GM19452 (cell line): ENCODE data around the gene FNDC3B.

ENCODE experiments used
- ATAC-seq: cut with Tn5 transposase; IDR thresholded peaks from one replicate; pipeline ENCODE4 v1.9.1; 2021; ENCODE audit not compliant: unreplicated experiment

FNDC3B gene

DNA sequence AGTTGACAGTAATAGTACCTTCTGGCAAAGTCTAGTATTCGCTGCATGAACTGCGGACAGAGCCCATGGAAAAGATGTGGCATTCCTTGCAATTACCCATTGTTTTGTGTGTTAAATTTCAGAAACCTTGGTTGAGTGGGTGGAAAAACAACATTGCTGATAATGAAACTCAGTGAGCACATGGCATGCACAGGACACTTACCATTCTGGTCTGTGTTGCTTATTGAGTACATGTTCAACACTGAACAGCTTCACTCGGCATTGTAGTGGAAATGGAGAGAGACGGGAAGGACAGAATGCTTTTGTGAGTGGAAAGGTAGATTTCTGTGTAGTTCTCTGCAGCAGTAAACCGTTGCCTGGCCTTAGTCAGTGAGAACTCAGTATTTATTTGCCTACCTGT lies 165.3 kb downstream of the FNDC3B start:
- ATAC-seq: no peak

DNA sequence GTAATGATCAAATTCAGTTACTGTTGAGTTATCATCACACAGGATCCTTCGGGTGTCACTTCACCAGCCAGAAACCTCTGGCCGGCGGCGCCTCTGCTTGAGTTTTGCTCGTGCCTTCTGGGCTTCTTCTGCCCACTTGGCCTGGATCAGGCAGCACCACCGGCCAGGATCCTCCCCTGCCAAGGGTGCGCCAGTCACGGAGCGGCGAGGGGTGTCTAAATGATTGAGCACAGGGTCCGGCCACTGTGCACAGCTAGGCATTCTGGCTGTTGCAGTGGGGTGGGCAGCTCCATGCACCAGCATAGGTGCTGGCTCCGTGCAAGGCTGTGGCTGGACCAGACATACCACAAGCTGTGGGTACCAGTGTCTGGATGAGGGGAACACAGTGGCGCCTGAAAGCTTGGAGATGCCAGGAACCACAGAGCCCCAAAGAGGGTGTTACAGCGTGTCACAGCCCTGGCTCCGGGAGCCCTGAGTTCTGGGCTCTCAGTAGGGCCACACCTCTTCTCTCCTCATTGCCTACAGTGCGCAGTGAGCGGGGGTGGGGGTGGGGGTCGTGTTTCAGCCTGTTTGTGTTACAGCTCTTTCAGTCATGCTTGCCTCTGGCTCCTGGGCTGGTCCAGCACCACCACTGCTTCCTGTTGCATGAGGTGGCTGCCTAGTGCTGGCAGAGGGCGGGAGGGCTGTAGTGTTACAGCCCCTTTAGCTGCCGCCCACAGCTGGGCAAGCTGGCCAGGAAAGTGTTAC lies 169.4 kb downstream of the FNDC3B start:
- no peak for ATAC-seq

DNA sequence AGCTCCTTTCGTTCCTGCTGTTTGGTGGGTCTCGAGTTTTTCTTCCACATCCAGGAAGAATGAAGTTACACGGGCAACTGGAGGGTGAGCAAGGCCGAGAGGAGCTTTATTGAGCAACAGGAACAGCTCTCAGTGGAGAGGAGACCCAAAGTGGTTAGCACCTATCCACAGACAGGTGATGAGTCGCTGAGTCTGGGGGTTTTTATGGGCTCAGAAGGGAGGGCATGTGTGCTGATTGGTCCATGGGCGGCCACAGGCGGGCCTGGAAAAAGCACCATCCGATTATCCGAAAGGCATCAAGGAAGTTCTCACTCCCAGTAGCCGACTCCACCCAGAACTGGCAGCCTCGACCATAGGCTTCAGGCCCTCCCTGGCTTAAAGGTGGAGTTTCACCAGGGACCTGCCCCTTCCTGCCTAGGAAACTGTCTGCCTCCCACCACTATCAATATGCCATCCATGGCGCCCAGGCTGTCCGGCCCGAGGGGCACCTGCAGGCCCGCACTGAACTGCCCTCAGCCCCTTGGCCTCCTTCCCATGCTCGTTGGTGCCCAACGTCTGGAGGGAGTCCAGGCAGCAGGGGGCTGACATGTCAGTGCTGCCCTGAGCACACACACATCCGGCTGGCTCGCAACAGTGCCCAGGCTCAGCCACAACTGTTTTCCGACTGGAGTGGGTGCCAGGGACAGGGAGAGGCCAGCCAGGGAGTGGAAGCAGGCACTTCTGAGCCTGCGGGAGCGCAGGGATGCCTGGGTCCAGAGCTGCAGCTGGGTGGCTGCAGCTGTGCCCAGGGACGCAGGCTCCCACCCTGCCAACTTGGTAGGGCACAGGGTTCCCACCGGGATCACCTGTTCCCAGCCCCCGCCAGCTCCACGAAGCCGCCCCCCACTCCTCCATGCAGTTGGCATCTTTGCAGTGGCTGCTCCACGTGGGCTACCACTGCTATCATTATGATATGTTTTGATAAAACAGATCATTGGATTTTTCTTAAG lies 170.2 kb downstream of the FNDC3B start:
- ATAC-seq: no peak

DNA sequence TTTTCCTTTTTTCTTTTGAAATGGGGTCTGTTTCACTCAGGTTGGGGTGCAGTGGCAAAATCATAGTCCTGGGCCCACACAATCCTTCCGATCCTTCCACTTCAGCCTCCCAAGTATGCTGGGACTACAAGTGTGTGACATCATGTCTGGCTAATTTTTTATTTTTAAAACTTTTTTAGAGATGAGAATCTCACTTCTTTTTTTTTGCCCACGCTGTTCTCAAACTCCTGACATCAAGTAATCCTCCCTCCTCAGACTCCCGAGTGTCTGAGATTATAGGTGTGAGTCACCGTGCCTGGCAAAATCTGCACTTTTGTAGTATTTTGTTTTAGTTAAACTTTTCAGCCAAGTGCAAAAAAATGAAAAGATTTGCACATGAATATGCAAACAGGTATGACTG lies 171.0 kb downstream of the FNDC3B start:
- ATAC-seq: no peak

DNA sequence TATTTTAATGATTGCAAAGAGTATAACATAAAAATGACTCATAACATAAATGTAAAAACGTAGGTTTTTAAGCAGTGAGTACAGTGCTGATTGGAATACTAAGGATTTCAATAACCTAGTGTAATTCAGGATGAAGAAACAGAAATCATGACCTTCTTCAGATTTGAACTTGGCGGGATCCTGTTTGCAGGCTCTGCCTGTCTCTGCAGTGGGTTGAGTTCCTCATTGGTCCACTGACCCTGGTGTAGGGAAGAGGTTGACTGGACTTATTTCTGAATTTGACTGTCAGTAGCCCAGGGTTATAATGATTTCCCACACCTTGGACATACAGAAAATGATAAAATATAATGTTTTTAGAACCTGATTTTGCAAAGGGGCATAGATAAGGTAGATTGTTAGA lies 171.7 kb downstream of the FNDC3B start:
- ATAC-seq: no peak

DNA sequence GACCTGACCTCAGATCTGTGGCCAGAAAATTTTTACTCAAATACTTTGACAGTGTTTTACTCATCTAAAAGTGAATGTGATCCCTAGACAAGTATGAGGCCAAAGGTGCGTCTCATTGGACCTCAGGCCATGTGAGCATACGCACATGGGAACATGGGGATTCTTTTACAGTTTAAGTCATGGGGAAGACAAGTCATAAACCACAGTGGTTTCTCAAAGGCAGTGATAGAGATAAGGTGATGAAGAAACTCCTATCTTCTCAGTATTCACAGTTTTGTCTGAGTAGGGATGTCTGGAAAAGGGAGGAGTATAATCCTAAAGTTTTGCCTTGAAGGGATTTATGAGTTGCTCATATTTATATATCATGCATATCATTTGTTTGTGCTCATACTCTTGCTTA lies 173.8 kb downstream of the FNDC3B start:
- ATAC-seq: no peak

DNA sequence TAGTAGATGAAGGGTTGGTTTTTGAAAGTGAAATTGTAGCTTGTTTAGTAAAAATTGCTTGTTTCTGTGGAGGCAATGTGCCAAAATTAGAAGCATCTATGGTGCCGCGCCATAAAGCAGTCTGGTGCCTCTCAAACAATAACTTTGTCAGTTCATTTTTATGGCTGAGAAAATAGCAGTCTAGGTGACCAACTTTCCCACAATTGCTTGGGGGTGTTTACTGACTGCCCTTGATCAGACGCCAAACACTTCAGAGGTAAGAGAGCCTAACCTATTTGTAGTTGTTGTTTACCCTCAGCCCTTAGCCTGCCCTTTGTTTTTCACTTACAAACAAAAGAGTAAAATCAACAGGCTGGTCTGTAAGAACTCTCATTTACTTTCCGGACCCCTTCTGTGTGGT lies 174.5 kb downstream of the FNDC3B start:
- ATAC-seq: no peak

DNA sequence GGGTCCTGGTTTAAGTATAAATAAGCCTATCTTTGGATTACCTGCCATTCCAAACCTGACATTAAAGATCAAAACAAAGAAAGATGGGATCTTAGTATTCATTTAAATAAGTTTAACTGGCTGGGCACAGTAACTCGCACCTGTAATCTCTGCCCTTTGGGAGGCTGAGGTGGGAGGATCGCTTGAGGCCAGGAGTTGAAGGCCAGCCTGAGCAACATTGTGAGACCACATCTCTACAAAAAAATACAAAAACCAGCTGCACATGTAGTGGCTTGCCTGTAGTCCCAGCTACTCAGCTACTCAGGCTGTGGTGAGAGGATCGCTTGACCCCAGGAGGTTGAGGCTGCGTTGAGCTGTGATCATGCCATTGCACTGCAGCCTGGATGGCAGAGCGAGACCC lies 176.9 kb downstream of the FNDC3B start:
- ATAC-seq: no peak

DNA sequence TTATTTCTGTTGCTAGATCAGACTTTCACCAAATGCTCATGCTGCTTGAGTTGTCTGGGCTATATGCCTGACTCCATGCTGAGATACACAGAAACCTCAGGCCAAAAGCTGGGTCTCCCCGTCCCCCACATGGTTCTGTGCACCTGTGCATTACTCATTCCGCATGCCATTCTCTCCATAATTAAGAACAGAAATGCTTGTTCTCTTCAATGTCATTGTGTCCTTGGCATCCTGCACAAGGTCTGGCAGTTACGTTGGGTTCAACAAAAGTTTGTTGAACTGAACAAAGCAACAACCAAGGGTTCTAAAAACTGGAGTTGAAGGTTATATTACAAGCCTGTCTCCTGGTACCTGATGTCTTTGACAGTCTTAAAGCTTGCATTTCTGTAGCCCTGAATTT lies 177.5 kb downstream of the FNDC3B start:
- no peak for ATAC-seq

DNA sequence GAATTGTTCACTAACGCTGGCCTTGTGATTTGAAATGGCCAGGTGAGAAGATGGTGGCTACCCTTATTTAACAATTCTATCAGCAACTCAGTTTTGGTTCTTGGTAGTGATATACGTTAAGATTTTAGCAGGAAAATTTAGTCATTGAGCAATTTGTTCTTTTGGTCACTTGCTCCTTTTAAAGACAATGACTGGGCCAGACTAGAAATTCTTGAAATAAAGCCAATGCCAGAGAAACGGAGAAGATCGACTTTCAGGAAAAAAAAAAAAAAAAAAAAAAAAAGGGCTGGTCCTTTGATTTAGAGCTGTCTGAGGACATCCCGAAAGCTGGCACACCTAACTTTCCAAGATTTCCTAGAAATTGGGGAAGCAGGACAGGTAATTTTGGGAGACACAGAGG lies 178.5 kb downstream of the FNDC3B start:
- ATAC-seq: no peak

DNA sequence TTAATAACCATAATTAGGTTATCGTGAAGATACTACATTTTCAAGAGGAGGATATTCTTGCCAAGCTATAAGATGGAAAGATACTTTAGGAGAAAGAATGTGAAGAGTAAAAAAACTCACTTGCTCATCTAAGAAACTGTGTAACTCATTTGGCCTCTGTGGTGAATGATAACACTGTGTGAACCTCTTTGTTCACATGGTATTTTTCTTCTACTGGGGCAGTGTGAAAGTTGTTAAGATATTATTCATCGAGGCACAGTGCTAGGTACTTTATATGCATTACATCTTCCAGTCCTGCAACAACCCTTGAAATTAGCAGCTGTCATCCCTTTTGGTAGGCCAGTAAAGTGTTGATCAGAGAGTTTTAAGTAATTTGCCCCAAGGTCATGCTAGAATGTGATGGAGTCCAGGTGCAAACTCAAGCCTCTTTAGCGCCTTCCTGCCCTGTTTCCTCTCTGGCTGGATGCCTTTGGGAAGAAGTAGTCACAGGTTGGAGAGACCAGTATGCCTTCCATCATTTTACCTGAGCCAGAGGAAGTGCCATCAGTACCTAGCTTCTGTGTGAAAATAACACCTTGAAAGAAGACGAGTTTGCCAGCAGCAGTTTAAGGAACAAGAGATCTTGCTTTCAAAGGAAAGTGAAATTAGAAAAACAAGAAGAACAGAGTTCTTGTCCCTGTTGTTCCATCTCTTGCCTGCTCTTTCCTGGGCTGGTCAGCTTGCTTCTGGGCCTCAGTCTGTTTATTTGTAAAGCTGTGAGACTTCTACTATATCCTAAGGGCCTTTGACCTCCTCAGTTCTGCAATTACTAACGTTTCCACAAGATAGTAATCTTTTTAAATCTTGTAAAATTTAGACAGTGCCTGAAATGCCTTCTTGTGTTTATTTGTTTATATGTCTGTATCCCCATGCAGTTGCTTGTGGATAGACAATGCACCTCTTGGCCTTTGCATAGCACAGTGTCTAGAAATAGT lies 179.3 kb downstream of the FNDC3B start:
- ATAC-seq: no peak

DNA sequence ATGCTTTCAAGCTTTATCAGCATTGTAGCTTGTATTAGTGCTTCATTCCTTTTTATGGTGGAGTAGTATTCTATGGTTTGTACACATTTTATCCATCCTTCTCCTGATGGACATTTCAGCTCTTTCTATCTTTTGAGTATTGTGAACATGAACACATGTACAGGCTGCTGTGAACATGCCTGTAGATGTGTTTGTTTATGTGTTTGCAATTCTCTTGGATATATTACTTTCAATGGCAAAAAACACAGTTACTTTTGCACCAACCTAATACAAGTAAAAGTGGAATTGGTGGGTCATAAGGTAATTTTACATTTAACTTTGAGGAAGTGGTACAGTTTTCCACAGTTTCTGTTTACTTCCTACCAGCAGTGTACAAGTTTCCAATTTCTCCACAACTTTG lies 180.4 kb downstream of the FNDC3B start:
- no peak for ATAC-seq

DNA sequence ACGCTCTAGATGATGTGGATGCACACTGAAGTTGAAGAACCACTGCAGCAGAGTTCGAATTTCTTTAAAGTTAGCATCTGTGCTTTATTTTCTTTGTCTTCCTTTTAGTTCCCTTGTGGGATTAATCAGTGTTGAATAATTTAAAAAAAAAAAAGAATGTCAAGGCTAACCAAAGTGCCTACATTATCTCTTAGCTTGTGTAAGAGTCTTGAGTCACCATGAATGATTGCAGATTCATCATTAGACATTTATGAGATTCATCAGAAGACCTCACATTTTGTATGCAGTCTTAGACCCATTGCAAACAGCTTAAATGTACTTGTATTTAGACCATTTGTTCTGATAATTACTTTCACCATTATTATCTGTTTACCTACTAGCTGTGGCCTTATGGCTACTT lies 182.2 kb downstream of the FNDC3B start:
- ATAC-seq: no peak

DNA sequence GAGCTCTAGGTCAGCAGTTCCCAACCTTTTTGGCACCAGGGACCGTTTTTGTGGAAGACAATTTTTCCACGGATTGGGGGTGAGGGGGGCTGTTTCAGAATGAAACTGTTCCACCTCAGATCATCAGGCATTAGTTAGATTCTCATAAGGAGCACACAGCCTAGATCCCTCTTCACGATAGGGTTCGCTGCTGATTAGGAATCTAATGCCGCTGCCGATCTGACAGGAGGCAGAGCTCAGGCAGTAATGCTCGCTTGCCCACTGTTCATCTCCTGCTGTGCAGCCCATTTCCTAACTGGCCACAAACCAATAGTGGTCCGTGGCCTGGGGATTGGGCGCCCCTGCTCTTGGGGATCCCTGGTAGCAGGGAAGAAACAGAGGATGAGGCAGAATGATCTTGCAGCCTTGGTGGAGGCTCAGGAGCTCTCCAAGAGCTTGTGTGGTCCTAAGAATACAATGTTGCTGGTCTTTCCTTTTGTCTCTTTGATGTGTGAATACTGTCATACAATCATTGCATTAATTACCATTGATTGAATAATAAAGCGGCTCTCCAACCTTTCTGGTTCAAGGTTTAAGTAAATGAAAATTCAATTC lies 183.2 kb downstream of the FNDC3B start:
- no peak for ATAC-seq

DNA sequence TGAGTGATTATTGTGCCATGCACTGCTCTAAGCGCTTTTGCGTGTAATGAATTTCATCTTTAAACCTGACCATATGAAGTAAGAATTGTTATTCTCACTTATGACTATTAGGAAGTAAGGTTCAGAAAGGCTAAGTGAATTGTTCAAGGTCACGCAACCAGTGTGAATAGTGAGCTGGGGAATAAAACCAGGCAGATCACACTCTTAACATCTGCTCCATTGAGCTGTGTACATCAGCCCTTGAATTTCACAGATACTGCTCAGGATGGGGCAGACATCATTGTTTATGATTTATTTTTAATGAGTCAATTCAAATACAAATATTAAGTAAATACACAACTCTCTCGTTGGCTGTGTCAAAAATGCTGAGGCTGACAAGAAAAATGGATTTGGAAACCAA lies 184.5 kb downstream of the FNDC3B start:
- ATAC-seq: no peak

DNA sequence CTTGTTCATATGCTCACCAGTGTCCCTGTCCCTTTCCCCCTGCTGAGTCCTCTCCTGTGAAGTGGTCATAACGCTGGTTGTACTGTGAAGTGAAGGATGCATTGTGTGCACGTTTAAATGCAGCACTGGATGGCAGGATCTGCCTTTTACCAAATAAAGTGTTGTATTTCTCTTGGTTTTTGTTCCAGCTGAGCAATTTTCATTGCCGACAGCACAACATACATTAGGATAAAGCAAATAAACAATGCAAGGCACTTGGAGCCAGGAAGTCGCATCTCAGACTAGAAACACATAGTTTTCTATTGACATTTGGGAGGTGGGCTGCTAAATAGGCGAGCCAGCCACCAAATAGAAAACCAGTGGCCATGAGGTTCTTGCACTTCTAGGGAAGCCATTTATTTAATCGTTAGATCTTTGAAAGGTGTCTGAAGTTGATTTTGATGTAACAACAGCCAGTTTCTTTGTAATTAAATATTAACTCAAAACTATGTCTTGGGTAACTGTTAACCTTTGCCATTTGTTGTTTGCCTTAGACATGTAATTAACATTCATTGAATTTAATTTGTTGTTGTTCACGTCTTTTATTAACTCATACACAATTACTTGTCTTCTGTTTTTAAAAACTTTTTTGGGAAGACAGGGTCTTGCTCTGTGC lies 185.3 kb downstream of the FNDC3B start:
- no peak for ATAC-seq

DNA sequence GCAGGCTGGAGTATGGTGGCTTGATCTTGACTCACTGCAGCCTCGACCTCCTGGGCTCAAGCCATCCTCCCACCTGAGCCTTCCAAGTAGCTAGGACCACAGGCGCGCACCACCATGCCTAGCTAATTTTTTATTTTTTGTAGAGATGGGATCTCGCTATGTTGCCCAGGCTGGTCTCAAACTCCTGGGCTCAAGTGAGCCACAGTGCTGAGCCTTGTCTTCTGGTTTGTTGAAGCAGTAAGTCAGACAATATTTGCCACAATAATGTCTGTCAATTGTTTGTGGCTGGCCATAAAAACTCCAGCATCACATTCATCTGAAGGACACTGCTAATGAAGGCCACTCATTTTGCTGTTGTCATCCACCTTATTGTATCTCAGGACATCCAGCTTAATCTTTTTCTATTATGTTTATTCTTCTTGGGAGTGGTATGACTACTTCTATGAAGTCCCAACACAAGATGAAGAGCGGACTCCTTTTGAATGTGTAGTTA lies 185.9 kb downstream of the FNDC3B start:
- ATAC-seq: no peak

DNA sequence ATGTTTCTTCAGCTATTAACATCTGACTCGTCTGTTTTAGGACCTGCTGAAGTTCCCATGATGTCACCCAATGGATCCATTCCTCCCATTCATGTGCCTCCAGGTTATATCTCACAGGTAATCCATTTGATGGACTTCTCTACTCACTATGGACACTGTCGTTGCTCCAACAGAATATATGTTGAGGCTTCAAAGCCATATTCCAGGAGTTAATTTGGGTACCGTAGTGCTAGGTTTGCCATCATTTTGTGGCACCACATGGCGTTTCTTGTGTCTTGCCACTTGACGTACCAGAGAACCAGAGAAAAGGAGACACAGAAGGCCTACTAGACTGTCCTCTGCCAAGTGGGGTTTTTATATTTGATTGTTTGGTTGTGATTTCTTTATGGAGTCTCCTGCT lies 187.5 kb downstream of the FNDC3B start:
- no peak for ATAC-seq

DNA sequence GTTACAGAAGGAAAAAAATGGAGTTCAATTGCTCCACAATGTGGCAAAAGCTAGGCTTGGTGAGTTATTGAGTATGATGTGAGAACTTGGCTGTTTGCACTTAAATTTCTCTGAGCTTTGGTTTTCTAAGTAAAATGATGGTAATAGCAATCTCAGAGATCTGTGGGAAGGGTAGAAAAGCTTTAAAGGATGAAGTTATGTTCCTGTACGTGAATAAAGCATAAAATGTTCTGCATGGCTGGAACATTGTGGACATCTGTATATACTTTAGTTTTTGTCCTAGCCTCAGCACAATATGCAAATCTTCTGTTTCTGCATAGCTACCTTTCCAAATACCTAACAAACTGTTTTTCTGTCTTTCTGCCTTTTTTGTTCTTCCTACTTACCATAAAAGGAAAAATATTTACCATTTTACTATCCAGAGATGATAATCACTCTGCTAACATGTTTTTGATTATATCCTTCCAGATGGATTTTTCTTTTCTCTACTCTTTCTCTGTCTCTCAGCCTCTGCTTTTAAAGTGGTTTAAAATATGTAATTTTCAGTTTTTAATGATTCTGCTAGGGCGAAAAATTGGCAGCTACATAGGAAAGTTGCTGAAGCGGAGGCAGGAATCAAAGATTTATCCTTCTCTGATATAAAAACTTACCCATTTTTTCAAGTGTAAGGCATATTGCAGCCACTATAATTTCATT lies 188.1 kb downstream of the FNDC3B start:
- no peak for ATAC-seq
